HEK293 (cell line): ENCODE results near the gene C11orf91.

Experiments used
- CTCF ChIA-PET: fragments of 350-600 bp; formaldehyde crosslinking; extraction: SDS; loops from one replicate; lab custom pipeline; 2021; ENCODE audit warnings: antibody characterized with exemption; lab: Yijun Ruan, JAX
- POLR2A ChIA-PET: fragments of 300-600 bp; formaldehyde crosslinking; extraction: SDS; loops from one replicate; lab custom pipeline; 2020; ENCODE audit warnings: antibody characterized with exemption, inconsistent platforms; lab: Yijun Ruan, JAX
- H3K27ac ChIP-seq: fragments of 200-500 bp; sonication (Bioruptor generic); 2 replicates; pipeline ENCODE4 v1.5.1; 2014; ENCODE audit warnings: low read depth, low read length, control low read depth, inconsistent platforms; ENCODE audit errors: extremely low read depth
- H3K36me3 ChIP-seq, 2 experiments: fragments of 200-500 bp in 1 of 2; sonication (Bioruptor generic) in 1 of 2; 1 replicate in 1 of 2; 2 replicates in 1 of 2; pipeline ENCODE4 v1.5.1; 2014 to 2017; ENCODE audit warnings: inconsistent platforms in 2 of 2, low read length in 2 of 2; ENCODE audit not compliant: control insufficient read depth in 2 of 2, insufficient read depth in 1 of 2
- H3K4me1 ChIP-seq: fragments of 200-500 bp; sonication (Bioruptor generic); 2 replicates; pipeline ENCODE4 v1.5.1; 2014; ENCODE audit warnings: mild to moderate bottlenecking, low read length, inconsistent platforms; ENCODE audit not compliant: control insufficient read depth, insufficient read depth
- H3K4me3 ChIP-seq: 2 replicates; pipeline ENCODE4 v1.5.1; 2011; ENCODE audit warnings: low read depth, mild to moderate bottlenecking, control low read depth, low read length, moderate library complexity
- H3K9me3 ChIP-seq: fragments of 200-500 bp; sonication (Bioruptor generic); 2 replicates; pipeline ENCODE4 v1.5.1; 2014; ENCODE audit warnings: low read depth, low read length, inconsistent platforms; ENCODE audit not compliant: control insufficient read depth, insufficient read depth
- PRDM1 ChIP-seq: fragments of 450-650 bp; formaldehyde crosslinking; IDR thresholded peaks from 2 replicates; pipeline ENCODE4; 2016; ENCODE audit warnings: missing biosample characterization, missing genetic modification characterization
- ZEB2 ChIP-seq: fragments of 450-650 bp; formaldehyde crosslinking; IDR thresholded peaks from 2 replicates; pipeline ENCODE4 v1.5.1; 2016; ENCODE audit warnings: missing biosample characterization, missing genetic modification characterization
- ZFHX2 ChIP-seq: fragments of 450-650 bp; formaldehyde crosslinking; conservative IDR thresholded peaks from 2 replicates; pipeline ENCODE4 v1.5.1; 2016; ENCODE audit warnings: missing biosample characterization, missing genetic modification characterization
- ZFP3 ChIP-seq: fragments of 450-650 bp; formaldehyde crosslinking; IDR thresholded peaks from 2 replicates; pipeline ENCODE4 v1.5.1; 2016; ENCODE audit warnings: low read depth, missing biosample characterization, missing genetic modification characterization
- ZNF140 ChIP-seq: fragments of 450-650 bp; formaldehyde crosslinking; IDR thresholded peaks from 2 replicates; pipeline ENCODE4 v1.5.1; 2016; ENCODE audit warnings: missing biosample characterization, missing genetic modification characterization
- ZNF211 ChIP-seq: fragments of 450-650 bp; formaldehyde crosslinking; IDR thresholded peaks from 2 replicates; pipeline ENCODE4 v1.5.1; 2016; ENCODE audit warnings: low read depth, missing biosample characterization, missing genetic modification characterization
- ZNF221 ChIP-seq: fragments of 450-650 bp; formaldehyde crosslinking; IDR thresholded peaks from 2 replicates; pipeline ENCODE4 v1.5.1; 2017; ENCODE audit warnings: missing biosample characterization, missing genetic modification characterization, borderline replicate concordance
- ZNF23 ChIP-seq: fragments of 450-650 bp; formaldehyde crosslinking; IDR thresholded peaks from 2 replicates; pipeline ENCODE4 v1.5.1; 2016; ENCODE audit warnings: missing biosample characterization, missing genetic modification characterization, borderline replicate concordance
- ZNF311 ChIP-seq: fragments of 450-650 bp; formaldehyde crosslinking; IDR thresholded peaks from 2 replicates; pipeline ENCODE4 v1.5.1; 2017; ENCODE audit warnings: missing biosample characterization, missing genetic modification characterization, borderline replicate concordance
- ZNF341 ChIP-seq: fragments of 450-650 bp; formaldehyde crosslinking; IDR thresholded peaks from 2 replicates; pipeline ENCODE4; 2016; ENCODE audit warnings: low read depth, missing biosample characterization, missing genetic modification characterization
- ZNF350 ChIP-seq: fragments of 450-650 bp; formaldehyde crosslinking; IDR thresholded peaks from 2 replicates; pipeline ENCODE4 v1.5.0; 2017; ENCODE audit warnings: missing biosample characterization, mild to moderate bottlenecking, missing genetic modification characterization
- ZNF654 ChIP-seq: fragments of 450-650 bp; formaldehyde crosslinking; IDR thresholded peaks from 2 replicates; pipeline ENCODE4 v1.5.1; 2016; ENCODE audit warnings: low read depth, missing biosample characterization, missing genetic modification characterization
- ZNF658 ChIP-seq: fragments of 450-650 bp; formaldehyde crosslinking; IDR thresholded peaks from 2 replicates; pipeline ENCODE4; 2016; ENCODE audit warnings: missing biosample characterization, missing genetic modification characterization
- ZNF707 ChIP-seq: fragments of 450-650 bp; formaldehyde crosslinking; IDR thresholded peaks from 2 replicates; pipeline ENCODE4 v1.5.1; 2016; ENCODE audit warnings: missing biosample characterization, missing genetic modification characterization
- ZNF843 ChIP-seq: fragments of 450-650 bp; formaldehyde crosslinking; IDR thresholded peaks from 2 replicates; pipeline ENCODE4 v1.5.1; 2016; ENCODE audit warnings: missing biosample characterization, missing genetic modification characterization
- TF ChIP-seq, protein P1 (sequence below): fragments of 450-650 bp; formaldehyde crosslinking; IDR thresholded peaks from 2 replicates; pipeline ENCODE4 v1.5.1; 2016; ENCODE audit warnings: missing biosample characterization, missing genetic modification characterization
- TF ChIP-seq, protein P2 (sequence below): fragments of 450-650 bp; formaldehyde crosslinking; IDR thresholded peaks from 2 replicates; pipeline ENCODE4 v1.5.1; 2016; ENCODE audit warnings: missing biosample characterization, missing genetic modification characterization, borderline replicate concordance
- TF ChIP-seq, protein P3 (sequence below): fragments of 450-650 bp; formaldehyde crosslinking; conservative IDR thresholded peaks from 2 replicates; pipeline ENCODE4 v1.5.1; 2016; ENCODE audit warnings: low read depth, missing biosample characterization, missing genetic modification characterization
- TF ChIP-seq, protein P4 (sequence below): fragments of 450-650 bp; formaldehyde crosslinking; optimal IDR thresholded peaks from 2 replicates; pipeline ENCODE3; 2016; ENCODE audit warnings: missing biosample characterization, mild to moderate bottlenecking, missing genetic modification characterization

Gene C11orf91, protein sequence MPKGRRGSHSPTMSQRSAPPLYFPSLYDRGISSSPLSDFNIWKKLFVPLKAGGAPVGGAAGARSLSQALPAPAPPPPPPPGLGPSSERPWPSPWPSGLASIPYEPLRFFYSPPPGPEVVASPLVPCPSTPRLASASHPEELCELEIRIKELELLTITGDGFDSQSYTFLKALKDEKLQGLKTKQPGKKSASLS

DNA sequence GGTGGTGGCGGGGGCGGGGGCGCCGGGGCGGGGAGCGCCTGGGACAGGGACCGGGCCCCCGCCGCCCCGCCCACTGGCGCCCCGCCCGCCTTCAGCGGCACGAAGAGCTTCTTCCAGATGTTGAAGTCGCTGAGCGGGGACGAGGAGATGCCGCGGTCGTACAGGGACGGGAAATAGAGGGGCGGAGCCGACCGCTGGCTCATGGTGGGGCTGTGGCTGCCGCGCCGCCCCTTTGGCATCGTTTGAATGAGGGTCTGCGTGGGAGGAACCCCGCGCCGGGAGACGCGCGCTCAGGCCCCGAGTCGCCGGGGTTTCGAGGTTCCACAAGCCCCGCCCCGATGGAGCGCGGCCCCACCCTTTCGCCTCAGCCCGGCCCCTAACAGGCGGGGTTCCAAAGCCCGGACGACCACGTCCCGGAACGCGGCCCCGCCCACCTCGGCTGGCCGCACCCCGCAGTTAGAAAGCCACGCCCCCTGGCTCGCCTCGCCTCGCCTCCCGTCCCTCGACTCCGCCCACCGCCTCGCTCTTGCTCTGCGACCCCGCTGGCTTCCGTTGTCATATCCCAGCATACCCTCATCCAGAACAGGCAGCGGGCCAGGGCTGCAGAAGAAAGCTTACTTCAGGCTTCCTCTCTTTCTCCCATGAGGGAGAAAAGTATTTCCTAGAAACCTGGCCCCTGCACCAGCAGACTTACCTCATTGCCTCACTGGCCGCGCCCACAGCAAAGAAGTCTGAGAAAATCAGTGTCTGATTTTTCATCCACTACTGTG lies at the start of gene C11orf91:
C11orf91 (minus strand) TSS at position 325 of the 770 bp plus-strand sequence; CDS start at position 239, 86 bp downstream.
- Histone ChIP-seq H3K4me1 (no peaks in the 10 kb centered on the region), H3K36me3 (peaks cover 0 to 8% of the 10 kb centered on the region in 2 experiments; a peak in 1 of 3 replicates), H3K4me3 (peak within 1 kb of the TSS; percentile 62), H3K27ac (no peak within 1 kb of the TSS), H3K9me3 (no peaks in the 10 kb centered on the region)
- POLR2A ChIA-PET, result interaction anchor here (0.5 to 2.9 kb wide), 4 partner anchors 9 to 179 kb away, joined by 3 to 19 read pairs (median 12); partner anchors contain the start of gene CD59
- CTCF ChIA-PET, result interaction anchor here (0.7 to 2.9 kb wide), 4 partner anchors 14 to 339 kb away, joined by 4 to 16 read pairs (median 8); no protein-coding TSS in a partner anchor
- peak; percentile 46; the same call in 1 of the 2 replicates for TF ChIP-seq ZEB2 (tag by site-specific recombination)
- TF ChIP-seq ZFP3, result no peak
- TF ChIP-seq, protein P1, sequence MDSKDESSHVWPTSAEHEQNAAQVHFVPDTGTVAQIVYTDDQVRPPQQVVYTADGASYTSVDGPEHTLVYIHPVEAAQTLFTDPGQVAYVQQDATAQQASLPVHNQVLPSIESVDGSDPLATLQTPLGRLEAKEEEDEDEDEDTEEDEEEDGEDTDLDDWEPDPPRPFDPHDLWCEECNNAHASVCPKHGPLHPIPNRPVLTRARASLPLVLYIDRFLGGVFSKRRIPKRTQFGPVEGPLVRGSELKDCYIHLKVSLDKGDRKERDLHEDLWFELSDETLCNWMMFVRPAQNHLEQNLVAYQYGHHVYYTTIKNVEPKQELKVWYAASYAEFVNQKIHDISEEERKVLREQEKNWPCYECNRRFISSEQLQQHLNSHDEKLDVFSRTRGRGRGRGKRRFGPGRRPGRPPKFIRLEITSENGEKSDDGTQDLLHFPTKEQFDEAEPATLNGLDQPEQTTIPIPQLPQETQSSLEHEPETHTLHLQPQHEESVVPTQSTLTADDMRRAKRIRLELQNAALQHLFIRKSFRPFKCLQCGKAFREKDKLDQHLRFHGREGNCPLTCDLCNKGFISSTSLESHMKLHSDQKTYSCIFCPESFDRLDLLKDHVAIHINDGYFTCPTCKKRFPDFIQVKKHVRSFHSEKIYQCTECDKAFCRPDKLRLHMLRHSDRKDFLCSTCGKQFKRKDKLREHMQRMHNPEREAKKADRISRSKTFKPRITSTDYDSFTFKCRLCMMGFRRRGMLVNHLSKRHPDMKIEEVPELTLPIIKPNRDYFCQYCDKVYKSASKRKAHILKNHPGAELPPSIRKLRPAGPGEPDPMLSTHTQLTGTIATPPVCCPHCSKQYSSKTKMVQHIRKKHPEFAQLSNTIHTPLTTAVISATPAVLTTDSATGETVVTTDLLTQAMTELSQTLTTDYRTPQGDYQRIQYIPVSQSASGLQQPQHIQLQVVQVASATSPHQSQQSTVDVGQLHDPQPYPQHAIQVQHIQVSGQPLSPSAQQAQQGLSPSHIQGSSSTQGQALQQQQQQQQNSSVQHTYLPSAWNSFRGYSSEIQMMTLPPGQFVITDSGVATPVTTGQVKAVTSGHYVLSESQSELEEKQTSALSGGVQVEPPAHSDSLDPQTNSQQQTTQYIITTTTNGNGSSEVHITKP (tag by site-specific recombination), result peak; percentile 55; the same call in 1 of the 2 replicates
- peak; percentile 66; the same call in 1 of the 2 replicates for TF ChIP-seq ZFHX2 (tag by site-specific recombination)
- TF ChIP-seq PRDM1 (tag by site-specific recombination), result peak; percentile 75
- no peak for TF ChIP-seq ZNF211
- no peak for TF ChIP-seq ZNF311 (tag by site-specific recombination)
- TF ChIP-seq ZNF23, result no peak
- TF ChIP-seq, protein P2, sequence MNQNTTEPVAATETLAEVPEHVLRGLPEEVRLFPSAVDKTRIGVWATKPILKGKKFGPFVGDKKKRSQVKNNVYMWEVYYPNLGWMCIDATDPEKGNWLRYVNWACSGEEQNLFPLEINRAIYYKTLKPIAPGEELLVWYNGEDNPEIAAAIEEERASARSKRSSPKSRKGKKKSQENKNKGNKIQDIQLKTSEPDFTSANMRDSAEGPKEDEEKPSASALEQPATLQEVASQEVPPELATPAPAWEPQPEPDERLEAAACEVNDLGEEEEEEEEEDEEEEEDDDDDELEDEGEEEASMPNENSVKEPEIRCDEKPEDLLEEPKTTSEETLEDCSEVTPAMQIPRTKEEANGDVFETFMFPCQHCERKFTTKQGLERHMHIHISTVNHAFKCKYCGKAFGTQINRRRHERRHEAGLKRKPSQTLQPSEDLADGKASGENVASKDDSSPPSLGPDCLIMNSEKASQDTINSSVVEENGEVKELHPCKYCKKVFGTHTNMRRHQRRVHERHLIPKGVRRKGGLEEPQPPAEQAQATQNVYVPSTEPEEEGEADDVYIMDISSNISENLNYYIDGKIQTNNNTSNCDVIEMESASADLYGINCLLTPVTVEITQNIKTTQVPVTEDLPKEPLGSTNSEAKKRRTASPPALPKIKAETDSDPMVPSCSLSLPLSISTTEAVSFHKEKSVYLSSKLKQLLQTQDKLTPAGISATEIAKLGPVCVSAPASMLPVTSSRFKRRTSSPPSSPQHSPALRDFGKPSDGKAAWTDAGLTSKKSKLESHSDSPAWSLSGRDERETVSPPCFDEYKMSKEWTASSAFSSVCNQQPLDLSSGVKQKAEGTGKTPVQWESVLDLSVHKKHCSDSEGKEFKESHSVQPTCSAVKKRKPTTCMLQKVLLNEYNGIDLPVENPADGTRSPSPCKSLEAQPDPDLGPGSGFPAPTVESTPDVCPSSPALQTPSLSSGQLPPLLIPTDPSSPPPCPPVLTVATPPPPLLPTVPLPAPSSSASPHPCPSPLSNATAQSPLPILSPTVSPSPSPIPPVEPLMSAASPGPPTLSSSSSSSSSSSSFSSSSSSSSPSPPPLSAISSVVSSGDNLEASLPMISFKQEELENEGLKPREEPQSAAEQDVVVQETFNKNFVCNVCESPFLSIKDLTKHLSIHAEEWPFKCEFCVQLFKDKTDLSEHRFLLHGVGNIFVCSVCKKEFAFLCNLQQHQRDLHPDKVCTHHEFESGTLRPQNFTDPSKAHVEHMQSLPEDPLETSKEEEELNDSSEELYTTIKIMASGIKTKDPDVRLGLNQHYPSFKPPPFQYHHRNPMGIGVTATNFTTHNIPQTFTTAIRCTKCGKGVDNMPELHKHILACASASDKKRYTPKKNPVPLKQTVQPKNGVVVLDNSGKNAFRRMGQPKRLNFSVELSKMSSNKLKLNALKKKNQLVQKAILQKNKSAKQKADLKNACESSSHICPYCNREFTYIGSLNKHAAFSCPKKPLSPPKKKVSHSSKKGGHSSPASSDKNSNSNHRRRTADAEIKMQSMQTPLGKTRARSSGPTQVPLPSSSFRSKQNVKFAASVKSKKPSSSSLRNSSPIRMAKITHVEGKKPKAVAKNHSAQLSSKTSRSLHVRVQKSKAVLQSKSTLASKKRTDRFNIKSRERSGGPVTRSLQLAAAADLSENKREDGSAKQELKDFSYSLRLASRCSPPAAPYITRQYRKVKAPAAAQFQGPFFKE (tag by site-specific recombination), result no peak
- no peak for TF ChIP-seq ZNF707 (tag by site-specific recombination)
- no peak for TF ChIP-seq ZNF658
- TF ChIP-seq ZNF654, result no peak
- TF ChIP-seq ZNF341 (tag by site-specific recombination), result no peak
- TF ChIP-seq ZNF221 (tag by site-specific recombination), result no peak
- no peak for TF ChIP-seq ZNF843 (tag by site-specific recombination)
- TF ChIP-seq, protein P3, sequence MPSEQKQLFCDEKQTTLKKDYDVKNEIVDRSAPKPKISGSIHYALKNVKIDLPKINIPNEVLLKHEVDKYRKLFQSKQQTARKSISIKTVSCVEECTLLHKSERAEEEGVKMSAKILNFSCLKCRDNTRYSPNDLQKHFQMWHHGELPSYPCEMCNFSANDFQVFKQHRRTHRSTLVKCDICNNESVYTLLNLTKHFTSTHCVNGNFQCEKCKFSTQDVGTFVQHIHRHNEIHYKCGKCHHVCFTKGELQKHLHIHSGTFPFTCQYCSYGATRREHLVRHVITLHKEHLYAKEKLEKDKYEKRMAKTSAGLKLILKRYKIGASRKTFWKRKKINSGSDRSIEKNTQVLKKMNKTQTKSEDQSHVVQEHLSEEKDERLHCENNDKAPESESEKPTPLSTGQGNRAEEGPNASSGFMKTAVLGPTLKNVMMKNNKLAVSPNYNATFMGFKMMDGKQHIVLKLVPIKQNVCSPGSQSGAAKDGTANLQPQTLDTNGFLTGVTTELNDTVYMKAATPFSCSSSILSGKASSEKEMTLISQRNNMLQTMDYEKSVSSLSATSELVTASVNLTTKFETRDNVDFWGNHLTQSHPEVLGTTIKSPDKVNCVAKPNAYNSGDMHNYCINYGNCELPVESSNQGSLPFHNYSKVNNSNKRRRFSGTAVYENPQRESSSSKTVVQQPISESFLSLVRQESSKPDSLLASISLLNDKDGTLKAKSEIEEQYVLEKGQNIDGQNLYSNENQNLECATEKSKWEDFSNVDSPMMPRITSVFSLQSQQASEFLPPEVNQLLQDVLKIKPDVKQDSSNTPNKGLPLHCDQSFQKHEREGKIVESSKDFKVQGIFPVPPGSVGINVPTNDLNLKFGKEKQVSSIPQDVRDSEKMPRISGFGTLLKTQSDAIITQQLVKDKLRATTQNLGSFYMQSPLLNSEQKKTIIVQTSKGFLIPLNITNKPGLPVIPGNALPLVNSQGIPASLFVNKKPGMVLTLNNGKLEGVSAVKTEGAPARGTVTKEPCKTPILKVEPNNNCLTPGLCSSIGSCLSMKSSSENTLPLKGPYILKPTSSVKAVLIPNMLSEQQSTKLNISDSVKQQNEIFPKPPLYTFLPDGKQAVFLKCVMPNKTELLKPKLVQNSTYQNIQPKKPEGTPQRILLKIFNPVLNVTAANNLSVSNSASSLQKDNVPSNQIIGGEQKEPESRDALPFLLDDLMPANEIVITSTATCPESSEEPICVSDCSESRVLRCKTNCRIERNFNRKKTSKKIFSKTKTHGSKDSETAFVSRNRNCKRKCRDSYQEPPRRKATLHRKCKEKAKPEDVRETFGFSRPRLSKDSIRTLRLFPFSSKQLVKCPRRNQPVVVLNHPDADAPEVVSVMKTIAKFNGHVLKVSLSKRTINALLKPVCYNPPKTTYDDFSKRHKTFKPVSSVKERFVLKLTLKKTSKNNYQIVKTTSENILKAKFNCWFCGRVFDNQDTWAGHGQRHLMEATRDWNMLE, result no peak
- TF ChIP-seq, protein P4, sequence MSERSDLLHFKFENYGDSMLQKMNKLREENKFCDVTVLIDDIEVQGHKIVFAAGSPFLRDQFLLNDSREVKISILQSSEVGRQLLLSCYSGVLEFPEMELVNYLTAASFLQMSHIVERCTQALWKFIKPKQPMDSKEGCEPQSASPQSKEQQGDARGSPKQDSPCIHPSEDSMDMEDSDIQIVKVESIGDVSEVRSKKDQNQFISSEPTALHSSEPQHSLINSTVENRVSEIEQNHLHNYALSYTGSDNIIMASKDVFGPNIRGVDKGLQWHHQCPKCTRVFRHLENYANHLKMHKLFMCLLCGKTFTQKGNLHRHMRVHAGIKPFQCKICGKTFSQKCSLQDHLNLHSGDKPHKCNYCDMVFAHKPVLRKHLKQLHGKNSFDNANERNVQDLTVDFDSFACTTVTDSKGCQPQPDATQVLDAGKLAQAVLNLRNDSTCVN (tag by site-specific recombination), result peak; percentile 67
- no peak for TF ChIP-seq ZNF140 (tag by site-specific recombination)
- no peak for TF ChIP-seq ZNF350
